Upper lobe of left lung (tissue), 6 donors: Measurements from ENCODE around the gene TUBB. TPM values are rescaled to one million over a fixed set of nuclear protein-coding genes. Genes with fewer than 3 reads are reported as not detected.

Experiments
- ATAC-seq, 2 donors: fragments of 200-7000 bp; cut with Tn5 transposase; one replicate each; pipeline ENCODE4 v1.9.1; 2022; ENCODE audit warnings: mild to moderate bottlenecking in 2 of 2, moderate library complexity in 2 of 2; ENCODE audit not compliant: low FRiP score in 2 of 2
- DNase-seq, 2 donors: peaks; one replicate each; pipeline ENCODE4 v3.0.0-alpha.2; 2019 to 2020
- H3K27ac ChIP-seq, 4 donors: fragments of 200-600 bp; sonication (generic); one replicate each; pipeline ENCODE4 v1.5.1; 2016 to 2019
- H3K27me3 ChIP-seq, 4 donors: fragments of 200-600 bp; sonication (generic); one replicate each; pipeline ENCODE4 v1.5.1; 2017 to 2019
- H3K36me3 ChIP-seq, 4 donors: fragments of 200-600 bp; sonication (generic); one replicate each; pipeline ENCODE4 v1.5.1; 2016 to 2019
- H3K4me1 ChIP-seq, 4 donors: fragments of 200-600 bp; sonication (generic); one replicate each; pipeline ENCODE4 v1.5.1; 2018 to 2019
- H3K4me3 ChIP-seq, 4 donors: fragments of 200-600 bp; sonication (generic); one replicate each; pipeline ENCODE4 v1.5.1; 2017 to 2019; ENCODE audit warnings: mild to moderate bottlenecking in 2 of 4, moderate library complexity in 1 of 4
- H3K9me3 ChIP-seq, 4 donors: fragments of 200-600 bp; sonication (generic); one replicate each; pipeline ENCODE4 v1.5.1; 2018 to 2019
- CTCF ChIP-seq, 6 experiments: fragments of 450-650 bp in 4 of 6; fragments of 200-600 bp in 2 of 6; sonication (generic) in 2 of 6; IDR thresholded peaks; one replicate each; pipeline ENCODE4 v1.5.1; 2016 to 2019; ENCODE audit warnings: antibody characterized with exemption in 6 of 6
- EP300 ChIP-seq, 4 donors: sonication (generic); formaldehyde crosslinking; IDR thresholded peaks; one replicate each; pipeline ENCODE4 v1.5.1; 2017; ENCODE audit warnings: antibody characterized with exemption in 4 of 4, control low read depth in 2 of 4
- POLR2A ChIP-seq, 4 donors: fragments of 450-650 bp; IDR thresholded peaks; one replicate each; pipeline ENCODE4 v1.5.1; 2016 to 2017; ENCODE audit warnings: antibody characterized with exemption in 4 of 4, mild to moderate bottlenecking in 2 of 4
- POLR2AphosphoS5 ChIP-seq, 2 donors: sonication (generic); formaldehyde crosslinking; IDR thresholded peaks; one replicate each; pipeline ENCODE4 v1.5.1; 2017; ENCODE audit warnings: antibody characterized with exemption in 2 of 2
- WGBS, 2 donors: methylation state at CpG; one replicate each; pipeline ENCODE4 v1.1.5; 2017 to 2018; 5-methylcytosine and 5-hydroxymethylcytosine counted together
- total RNA-seq, 6 donors: library from RNA; depleted of rRNA in 4 of 6; stranded (reverse); fragments of >200 nt in 4 of 6; gene quantifications; one replicate each; pipeline versions ENCODE4 v1.1.0 to v1.2.1, GENCODE V29; 2016 to 2021
- donor health status: DM: no; HTN: no; CAD: no; lungs with moderate emphysema.
- donor health status: DM: no; HTN: yes; CAD: no; lungs with severe emphysema.

The TUBB gene
- total RNA-seq, 6 donors from 2014 or later, result 71.2 to 347 (median 149) TPM

GRCh38 chr6:30678964-30679726, 41.0 kb upstream of the TUBB start:
- no peaks in the 10 kb centered on the region for H3K9me3 ChIP-seq
- peaks cover 4 to 55% (median 29%) of the 10 kb centered on the region in 4 donors for H3K36me3 ChIP-seq
- TF ChIP-seq EP300 (IDR thresholded peaks at IDR 0.05) (no peak), POLR2A (IDR thresholded peaks at IDR 0.05) (no peak), CTCF (IDR thresholded peaks at IDR 0.05) (peak; percentile 91 to 97 (median 94)), POLR2AphosphoS5 (IDR thresholded peaks at IDR 0.05) (peak; percentile 51 to 69)
- ATAC-seq (peak; percentile 89), DNase-seq (peak; percentile 89 to 98)
- peak overlapping the region in 3 of 4 donors; percentile 6 to 70 (median 25) for H3K4me3 ChIP-seq
- H3K27me3 ChIP-seq, result no peaks in the 10 kb centered on the region
- H3K27ac ChIP-seq, result peak overlapping the region; percentile 54 to 99 (median 64)
- H3K4me1 ChIP-seq, result peaks cover 33 to 50% (median 39%) of the 10 kb centered on the region in 4 donors
- WGBS, 2 donors, result 14 to 22% methylated on average over 18 to 30 of the region's 31 CpGs

GRCh38 chr6:30679765-30680535, 40.2 kb upstream of the TUBB start:
- H3K36me3 ChIP-seq, result peaks cover 4 to 55% (median 29%) of the 10 kb centered on the region in 4 donors
- WGBS, 2 donors, result 67 to 68% methylated on average over 7 of the region's 7 CpGs
- peak overlapping the region; percentile 6 to 70 (median 18) for H3K4me3 ChIP-seq
- ATAC-seq, result no peak
- DNase-seq, result no peak
- peaks cover 33 to 50% (median 41%) of the 10 kb centered on the region in 4 donors for H3K4me1 ChIP-seq
- H3K9me3 ChIP-seq, result no peaks in the 10 kb centered on the region
- H3K27ac ChIP-seq, result peak overlapping the region; percentile 54 to 99 (median 64)
- no peaks in the 10 kb centered on the region for H3K27me3 ChIP-seq
- TF ChIP-seq POLR2A (IDR thresholded peaks at IDR 0.05) (no peak), POLR2AphosphoS5 (IDR thresholded peaks at IDR 0.05) (no peak), CTCF (IDR thresholded peaks at IDR 0.05) (no peak), EP300 (IDR thresholded peaks at IDR 0.05) (no peak)

- peaks cover 0 to 44% (median 19%) of the 10 kb centered on the region in 4 donors for H3K36me3 ChIP-seq
- DNase-seq (no peak), ATAC-seq (no peak)
- peak overlapping the region; percentile 44 to 82 (median 74) for H3K4me3 ChIP-seq
- TF ChIP-seq EP300 (IDR thresholded peaks at IDR 0.05) (no peak), CTCF (IDR thresholded peaks at IDR 0.05) (no peak), POLR2AphosphoS5 (IDR thresholded peaks at IDR 0.05) (no peak), POLR2A (IDR thresholded peaks at IDR 0.05) (no peak)
- WGBS, 2 donors, result 36 to 41% methylated on average over 4 of the region's 4 CpGs
- H3K27me3 ChIP-seq, result no peaks in the 10 kb centered on the region
- no peaks in the 10 kb centered on the region for H3K9me3 ChIP-seq
- peak overlapping the region; percentile 99 to 100 (median 99) for H3K27ac ChIP-seq
- peaks cover 33 to 50% (median 49%) of the 10 kb centered on the region in 4 donors for H3K4me1 ChIP-seq
These were observed 38.4 kb upstream of the TUBB start for GRCh38 chr6:30681766-30682142.

GRCh38 chr6:30682143-30683117, 37.7 kb upstream of the TUBB start:
- peaks cover 0 to 37% (median 12%) of the 10 kb centered on the region in 4 donors for H3K36me3 ChIP-seq
- no peaks in the 10 kb centered on the region for H3K9me3 ChIP-seq
- H3K27ac ChIP-seq, result peak overlapping the region; percentile 99 to 100 (median 99)
- TF ChIP-seq POLR2AphosphoS5 (IDR thresholded peaks at IDR 0.05), result peak; percentile 76 to 84
- TF ChIP-seq POLR2A (IDR thresholded peaks at IDR 0.05), result peak in 2 of 4 donors; percentile 34 to 65
- peak in 2 of 4 donors; percentile 46 to 73 for TF ChIP-seq EP300 (IDR thresholded peaks at IDR 0.05)
- TF ChIP-seq CTCF (IDR thresholded peaks at IDR 0.05), result no peak
- ATAC-seq, result peak; percentile 47 to 76
- WGBS, 2 donors, result 20 to 33% methylated on average over 9 to 11 of the region's 11 CpGs
- peak; percentile 88 to 90 for DNase-seq
- peak overlapping the region; percentile 70 to 87 (median 80) for H3K4me3 ChIP-seq
- H3K27me3 ChIP-seq, result no peaks in the 10 kb centered on the region
- peaks cover 33 to 51% (median 49%) of the 10 kb centered on the region in 4 donors for H3K4me1 ChIP-seq
